A673 (cell line): ENCODE measurements around the gene MYORG.

Experiments used
- CTCF ChIP-seq: fragments of 300-800, 200-600 bp; sonication (generic); conservative IDR thresholded peaks from 2 replicates; pipeline ENCODE4 v1.5.1; 2017; ENCODE audit warnings: low read depth, mild to moderate bottlenecking, antibody characterized with exemption, low read length, moderate library complexity, mixed read lengths
- EZH2 ChIP-seq: fragments of 200-600 bp; sonication (generic); IDR thresholded peaks from 2 replicates; pipeline ENCODE4 v1.6.1; 2017; ENCODE audit warnings: borderline replicate concordance, low read depth, mild to moderate bottlenecking, mixed read lengths, antibody characterized with exemption, low read length; ENCODE audit not compliant: poor library complexity, severe bottlenecking

GRCh38 chr9:34322899-34323591, 53.7 kb downstream of the MYORG start:
- TF ChIP-seq CTCF (no peak), EZH2 (no peak)
